Heart left ventricle (tissue), 16 donors: ENCODE data around the gene CRY1. TPM values are rescaled to one million over a fixed set of nuclear protein-coding genes. Genes with fewer than 3 reads are reported as not detected.

Experiments used
- ATAC-seq, 4 donors: fragments of 200-7000 bp; cut with Tn5 transposase; one replicate each; pipeline ENCODE4 v1.9.1; 2020 to 2022; ENCODE audit warnings: moderate library complexity in 4 of 4, mild to moderate bottlenecking in 3 of 4, moderate number of reproducible peaks in 1 of 4
- DNase-seq, 5 donors: peaks; one replicate each; pipeline ENCODE4 v3.0.0-alpha.2; 2020
- H3K27ac ChIP-seq, 12 donors: fragments of 200-600 bp; sonication (generic) in 4 of 12; one replicate each; pipeline versions ENCODE4 v1.5.0 to v1.8.0; 2016 to 2022; ENCODE audit warnings: mild to moderate bottlenecking in 2 of 12
- H3K27me3 ChIP-seq, 9 donors: fragments of 200-600 bp; sonication (generic) in 2 of 9; one replicate each; pipeline versions ENCODE4 v1.5.1 to v1.8.0; 2016 to 2022; ENCODE audit warnings: mild to moderate bottlenecking in 3 of 9
- H3K36me3 ChIP-seq, 9 donors: fragments of 200-600 bp; sonication (generic) in 2 of 9; one replicate each; pipeline versions ENCODE4 v1.5.0 to v1.8.0; 2018 to 2022; ENCODE audit warnings: mild to moderate bottlenecking in 2 of 9
- H3K4me1 ChIP-seq, 12 donors: fragments of 200-600 bp; sonication (generic) in 4 of 12; one replicate each; pipeline versions ENCODE4 v1.5.0 to v1.8.0; 2016 to 2022; ENCODE audit warnings: mild to moderate bottlenecking in 3 of 12
- H3K4me3 ChIP-seq, 12 donors: fragments of 200-600 bp; sonication (generic) in 4 of 12; one replicate each; pipeline versions ENCODE4 v1.5.0 to v1.8.0; 2017 to 2022; ENCODE audit warnings: mild to moderate bottlenecking in 9 of 12, moderate library complexity in 4 of 12
- H3K9me3 ChIP-seq, 12 donors: fragments of 200-600 bp; sonication (generic) in 4 of 12; one replicate each; pipeline versions ENCODE4 v1.5.0 to v1.8.0; 2016 to 2022; ENCODE audit warnings: mild to moderate bottlenecking in 1 of 12
- POLR2A ChIP-seq, 2 donors: fragments of 450-650 bp; IDR thresholded peaks; one replicate each; pipeline ENCODE4 v1.6.1; 2017; ENCODE audit warnings: antibody characterized with exemption in 2 of 2, mild to moderate bottlenecking in 2 of 2, moderate library complexity in 2 of 2
- WGBS, 4 donors: extraction: QIAGEN DNeasy Blood & Tissue Kit in 2 of 4; methylation state at CpG; one replicate each; pipeline versions ENCODE4 v1.1.5 to v1.1.7; 2013 to 2018; 5-methylcytosine and 5-hydroxymethylcytosine counted together
- intact Hi-C, 10 donors: fragments of 100-400 bp; cut with DNase I; formaldehyde crosslinking; loops; one replicate each; pipeline versions ENCODE4 v1.11.1 to v1.14.2; 2022
- polyA plus RNA-seq, 2 donors: library from polyadenylated mRNA; stranded (reverse); fragments of 200-250 nt; gene quantifications; one replicate each; pipeline ENCODE4 v1.2.3, GENCODE V29; 2013
- total RNA-seq, 9 donors: library from RNA; depleted of rRNA in 2 of 9; stranded (reverse); fragments of >200 nt in 2 of 9; fragmentation: NEBNext Ultra II Directional in 3 of 9; extraction: Animal tissue kit (Norgen Biotek cat#: 25700) in 3 of 9; gene quantifications; one replicate each; pipeline versions ENCODE4 v1.1.0 to v1.2.4, GENCODE V29; 2016 to 2023
- TF ChIP-seq, protein P1 (sequence below), 12 donors: fragments of 200-600 bp; sonication (generic) in 4 of 12; IDR thresholded peaks; one replicate each; pipeline versions ENCODE4 v1.5.0 to v1.8.0; 2018 to 2022; ENCODE audit warnings: antibody characterized with exemption in 12 of 12, mild to moderate bottlenecking in 5 of 12
- donor health status: ischemic (EF 13 %, LVEDD 7.1; RV severe dilation, severe dysfunction).
- donor health status: healthy with polysubstance abuse.
- donor health status: DM: no; HTN: yes; CAD: no.
- donor health status: DM: no; HTN: no; CAD: no.
- donor health status: ischemic (EF 25% LVEDD 6.9; RV normal size, moderate dysfunction).
- donor health status: ischemic (EF 25% LVEDD 5.7; RV mildly dilated, moderate dysfunction).
- donor health status: healthy.
- donor health status: DM: yes; HTN: yes; CAD: no.
- donor health status: ischemic (EF 35%, LVEDD 5.7; RV mildly dilated, moderate dysfunction).
- donor health status: nonischemic (EF 11% LVEDD 7.7; RV severe dilation, severe dysfunction).
- donor health status: DM: yes; HTN: yes; CAD: no.
- donor health status: PGD.
- donor health status: ischemic (EF 29% LVEDD 5.4; RV normal size, mild dysfunction).
- donor health status: nonischemic (EF 23%, LVEDD 6.1; RV moderate dilation, normal function).

CRY1 gene
- total and polyA plus RNA-seq, 11 donors: 4.3 to 20.7 (median 12.0) TPM

GRCh38 chr12:107105410-107105703 lies 12.0 kb upstream of the CRY1 start:
- ATAC-seq: no peak
- TF ChIP-seq, protein P1, sequence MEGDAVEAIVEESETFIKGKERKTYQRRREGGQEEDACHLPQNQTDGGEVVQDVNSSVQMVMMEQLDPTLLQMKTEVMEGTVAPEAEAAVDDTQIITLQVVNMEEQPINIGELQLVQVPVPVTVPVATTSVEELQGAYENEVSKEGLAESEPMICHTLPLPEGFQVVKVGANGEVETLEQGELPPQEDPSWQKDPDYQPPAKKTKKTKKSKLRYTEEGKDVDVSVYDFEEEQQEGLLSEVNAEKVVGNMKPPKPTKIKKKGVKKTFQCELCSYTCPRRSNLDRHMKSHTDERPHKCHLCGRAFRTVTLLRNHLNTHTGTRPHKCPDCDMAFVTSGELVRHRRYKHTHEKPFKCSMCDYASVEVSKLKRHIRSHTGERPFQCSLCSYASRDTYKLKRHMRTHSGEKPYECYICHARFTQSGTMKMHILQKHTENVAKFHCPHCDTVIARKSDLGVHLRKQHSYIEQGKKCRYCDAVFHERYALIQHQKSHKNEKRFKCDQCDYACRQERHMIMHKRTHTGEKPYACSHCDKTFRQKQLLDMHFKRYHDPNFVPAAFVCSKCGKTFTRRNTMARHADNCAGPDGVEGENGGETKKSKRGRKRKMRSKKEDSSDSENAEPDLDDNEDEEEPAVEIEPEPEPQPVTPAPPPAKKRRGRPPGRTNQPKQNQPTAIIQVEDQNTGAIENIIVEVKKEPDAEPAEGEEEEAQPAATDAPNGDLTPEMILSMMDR (IDR thresholded peaks at IDR 0.05): no peak
- TF ChIP-seq POLR2A (IDR thresholded peaks at IDR 0.05): no peak
- H3K27me3 ChIP-seq: no peaks in the 10 kb centered on the region
- no peak overlapping the region for H3K4me3 ChIP-seq
- H3K4me1 ChIP-seq: no peaks in the 10 kb centered on the region
- H3K36me3 ChIP-seq: no peaks in the 10 kb centered on the region
- DNase-seq: no peak
- H3K27ac ChIP-seq: no peak overlapping the region
- intact Hi-C loops: loop anchor here in 6 of 10 donors (5.0 to 10.0 kb wide), 3 partner anchors 711 to 723 kb away; no protein-coding TSS in a partner anchor
- 58 to 67% (median 60%) methylated on average over 1 of the region's 1 CpG for WGBS, 4 donors
- no peaks in the 10 kb centered on the region for H3K9me3 ChIP-seq

GRCh38 chr12:107103516-107103915 lies 10.2 kb upstream of the CRY1 start:
- no peak for DNase-seq
- Histone ChIP-seq H3K27me3 (no peaks in the 10 kb centered on the region), H3K4me3 (no peak overlapping the region), H3K4me1 (no peaks in the 10 kb centered on the region), H3K9me3 (no peaks in the 10 kb centered on the region), H3K27ac (no peak overlapping the region), H3K36me3 (no peaks in the 10 kb centered on the region)
- no peak for TF ChIP-seq POLR2A (IDR thresholded peaks at IDR 0.05)
- TF ChIP-seq, protein P1 (IDR thresholded peaks at IDR 0.05): no peak
- intact Hi-C loops: loop anchor here in 6 of 10 donors (5.0 to 10.0 kb wide), 3 partner anchors 709 to 719 kb away; no protein-coding TSS in a partner anchor
- no peak for ATAC-seq

GRCh38 chr12:107103097-107103496 lies 9.7 kb upstream of the CRY1 start:
- Histone ChIP-seq H3K4me1 (no peaks in the 10 kb centered on the region), H3K4me3 (no peak overlapping the region), H3K9me3 (no peaks in the 10 kb centered on the region), H3K36me3 (no peaks in the 10 kb centered on the region), H3K27ac (no peak overlapping the region), H3K27me3 (no peaks in the 10 kb centered on the region)
- intact Hi-C loops: loop anchor here in 6 of 10 donors (5.0 to 10.0 kb wide), 3 partner anchors 708 to 718 kb away; no protein-coding TSS in a partner anchor
- 93 to 96% (median 93%) methylated on average over 3 of the region's 3 CpGs for WGBS, 4 donors
- ATAC-seq (no peak), DNase-seq (no peak)
- TF ChIP-seq, protein P1 (IDR thresholded peaks at IDR 0.05): no peak

GRCh38 chr12:107102294-107102693 lies 8.9 kb upstream of the CRY1 start:
- intact Hi-C loops: loop anchor here in 6 of 10 donors (5.0 to 10.0 kb wide), 3 partner anchors 707 to 717 kb away; no protein-coding TSS in a partner anchor
- no peak for DNase-seq
- TF ChIP-seq, protein P1 (IDR thresholded peaks at IDR 0.05): no peak
- TF ChIP-seq POLR2A (IDR thresholded peaks at IDR 0.05): no peak
- Histone ChIP-seq H3K4me1 (no peaks in the 10 kb centered on the region), H3K9me3 (no peaks in the 10 kb centered on the region), H3K27ac (no peak overlapping the region), H3K27me3 (no peaks in the 10 kb centered on the region), H3K36me3 (no peaks in the 10 kb centered on the region), H3K4me3 (no peak overlapping the region)
- no peak for ATAC-seq
